Suprapubic skin (tissue), 4 donors: ENCODE measurements around the gene TGFBRAP1. TPM values are rescaled to one million over a fixed set of nuclear protein-coding genes. Genes with fewer than 3 reads are reported as not detected.

Experiments used
- DNase-seq, 2 donors: peaks; one replicate each; pipeline ENCODE4 v3.0.0-alpha.2; 2019; ENCODE audit warnings: low spot score in 2 of 2
- H3K27ac ChIP-seq: fragments of 200-600 bp; sonication (generic); one replicate; pipeline ENCODE4 v1.5.1; 2019
- H3K27me3 ChIP-seq: fragments of 200-600 bp; sonication (generic); one replicate; pipeline ENCODE4 v1.5.1; 2019
- H3K36me3 ChIP-seq: fragments of 200-600 bp; sonication (generic); one replicate; pipeline ENCODE4 v1.5.1; 2019
- H3K4me1 ChIP-seq: fragments of 200-600 bp; sonication (generic); one replicate; pipeline ENCODE4 v1.5.1; 2019
- H3K4me3 ChIP-seq: fragments of 200-600 bp; sonication (generic); one replicate; pipeline ENCODE4 v1.5.1; 2019; ENCODE audit warnings: mild to moderate bottlenecking
- H3K9me3 ChIP-seq: fragments of 200-600 bp; sonication (generic); one replicate; pipeline ENCODE4 v1.5.1; 2019
- CTCF ChIP-seq, 2 donors: fragments of 200-600 bp in 1 of 2; fragments of 450-650 bp in 1 of 2; sonication (generic) in 1 of 2; IDR thresholded peaks; one replicate each; pipeline ENCODE4 v1.5.1; 2016 to 2019; ENCODE audit warnings: antibody characterized with exemption in 2 of 2, mild to moderate bottlenecking in 1 of 2, moderate library complexity in 1 of 2
- EP300 ChIP-seq: sonication (generic); formaldehyde crosslinking; IDR thresholded peaks from one replicate; pipeline ENCODE4 v1.6.1; 2017; ENCODE audit warnings: antibody characterized with exemption
- POLR2A ChIP-seq, 2 donors: fragments of 450-650 bp; IDR thresholded peaks; one replicate each; pipeline ENCODE4 v1.6.1; 2017; ENCODE audit warnings: antibody characterized with exemption in 2 of 2, mild to moderate bottlenecking in 2 of 2, moderate library complexity in 2 of 2
- POLR2AphosphoS5 ChIP-seq, 3 donors: sonication (generic); formaldehyde crosslinking; IDR thresholded peaks; one replicate each; pipeline ENCODE4 v1.6.1; 2017; ENCODE audit warnings: antibody characterized with exemption in 3 of 3
- WGBS: methylation state at CpG from one replicate; pipeline ENCODE4 v1.1.5; 2018; 5-methylcytosine and 5-hydroxymethylcytosine counted together
- total RNA-seq, 4 donors: library from RNA; depleted of rRNA; stranded (reverse); fragments of >200 nt; gene quantifications; one replicate each; pipeline ENCODE4 v1.1.0, GENCODE V29; 2016

TGFBRAP1 gene
- total RNA-seq, 4 donors from 2014 or later: 31.0 to 38.1 (median 36.9) TPM

GRCh38 chr2:105371156-105371555 lies 41.6 kb upstream of the TGFBRAP1 start:
- H3K4me1 ChIP-seq: peaks cover 53% of the 10 kb centered on the region
- DNase-seq: no peak
- WGBS: 61% methylated on average over 10 of the region's 10 CpGs

GRCh38 chr2:105369777-105370690 lies 40.5 kb upstream of the TGFBRAP1 start:
- H3K27ac ChIP-seq: no peak overlapping the region
- peaks cover 41% of the 10 kb centered on the region for H3K4me1 ChIP-seq

More at GRCh38 chr2:105371156-105371555, 41.6 kb upstream of the TGFBRAP1 start:
- H3K36me3 ChIP-seq: peaks cover 21% of the 10 kb centered on the region
- H3K27me3 ChIP-seq: no peaks in the 10 kb centered on the region
- H3K9me3 ChIP-seq: no peaks in the 10 kb centered on the region
- no peak overlapping the region for H3K4me3 ChIP-seq
- TF ChIP-seq EP300: no peak
- TF ChIP-seq POLR2AphosphoS5 (IDR thresholded peaks at IDR 0.05): no peak
- TF ChIP-seq CTCF (IDR thresholded peaks at IDR 0.05): no peak
- TF ChIP-seq POLR2A (IDR thresholded peaks at IDR 0.05): no peak
- H3K27ac ChIP-seq: peak overlapping the region; percentile 7

GRCh38 chr2:105368759-105369408 lies 39.3 kb upstream of the TGFBRAP1 start:
- DNase-seq: no peak
- Histone ChIP-seq H3K4me1 (peaks cover 31% of the 10 kb centered on the region), H3K36me3 (peaks cover 31% of the 10 kb centered on the region), H3K27ac (no peak overlapping the region), H3K9me3 (no peaks in the 10 kb centered on the region), H3K4me3 (no peak overlapping the region), H3K27me3 (no peaks in the 10 kb centered on the region)
- 70% methylated on average over 8 of the region's 8 CpGs for WGBS
- TF ChIP-seq POLR2A (IDR thresholded peaks at IDR 0.05) (no peak), CTCF (IDR thresholded peaks at IDR 0.05) (no peak), POLR2AphosphoS5 (IDR thresholded peaks at IDR 0.05) (no peak), EP300 (no peak)

More at GRCh38 chr2:105369777-105370690, 40.5 kb upstream of the TGFBRAP1 start:
- TF ChIP-seq POLR2AphosphoS5 (IDR thresholded peaks at IDR 0.05): peak in 2 of 3 donors; percentile 30
- TF ChIP-seq EP300: no peak
- peak; percentile 70 to 91 for TF ChIP-seq CTCF (IDR thresholded peaks at IDR 0.05)
- TF ChIP-seq POLR2A (IDR thresholded peaks at IDR 0.05): no peak
- H3K27me3 ChIP-seq: no peaks in the 10 kb centered on the region
- peak; percentile 92 for DNase-seq
- no peak overlapping the region for H3K4me3 ChIP-seq
- no peaks in the 10 kb centered on the region for H3K9me3 ChIP-seq
- WGBS: 40% methylated on average over 29 of the region's 30 CpGs
- H3K36me3 ChIP-seq: peaks cover 28% of the 10 kb centered on the region

GRCh38 chr2:105365206-105365605 lies 35.7 kb upstream of the TGFBRAP1 start:
- Histone ChIP-seq H3K36me3 (peaks cover 63% of the 10 kb centered on the region), H3K9me3 (no peaks in the 10 kb centered on the region), H3K27ac (no peak overlapping the region), H3K27me3 (no peaks in the 10 kb centered on the region), H3K4me1 (peaks cover 3% of the 10 kb centered on the region), H3K4me3 (no peak overlapping the region)
- 77% methylated on average over 3 of the region's 3 CpGs for WGBS
- DNase-seq: no peak
- TF ChIP-seq CTCF (IDR thresholded peaks at IDR 0.05) (no peak), POLR2AphosphoS5 (IDR thresholded peaks at IDR 0.05) (no peak), POLR2A (IDR thresholded peaks at IDR 0.05) (no peak), EP300 (no peak)
